GM10847 (cell line): ENCODE measurements around the gene SUGP2.

Source experiments
- POLR2A ChIP-seq: IDR thresholded peaks from 2 replicates; pipeline ENCODE4 v1.6.1; 2011; ENCODE audit not compliant: insufficient read length; ENCODE audit errors: extremely low read depth

SUGP2 gene

DNA sequence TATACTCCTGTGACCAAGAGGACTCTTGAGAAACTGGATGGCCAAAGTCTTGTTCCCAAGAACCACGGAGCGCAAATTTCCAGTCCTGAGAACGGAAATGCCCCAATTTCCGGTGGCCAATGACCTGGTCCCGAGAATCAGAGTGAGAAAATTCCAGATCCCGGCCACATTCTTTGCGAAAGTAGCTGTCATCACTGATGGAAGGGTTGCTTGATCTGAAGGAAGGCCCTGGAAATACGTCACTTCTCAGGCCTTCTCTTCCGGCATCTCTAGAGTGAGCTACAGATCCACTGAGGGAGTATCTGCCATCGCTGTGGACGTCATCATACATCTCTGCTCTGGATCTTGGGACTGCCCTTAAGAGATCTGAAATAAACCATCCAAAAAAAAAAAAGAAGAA, 7.5 kb downstream of the SUGP2 start:
- TF ChIP-seq POLR2A: no peak

DNA sequence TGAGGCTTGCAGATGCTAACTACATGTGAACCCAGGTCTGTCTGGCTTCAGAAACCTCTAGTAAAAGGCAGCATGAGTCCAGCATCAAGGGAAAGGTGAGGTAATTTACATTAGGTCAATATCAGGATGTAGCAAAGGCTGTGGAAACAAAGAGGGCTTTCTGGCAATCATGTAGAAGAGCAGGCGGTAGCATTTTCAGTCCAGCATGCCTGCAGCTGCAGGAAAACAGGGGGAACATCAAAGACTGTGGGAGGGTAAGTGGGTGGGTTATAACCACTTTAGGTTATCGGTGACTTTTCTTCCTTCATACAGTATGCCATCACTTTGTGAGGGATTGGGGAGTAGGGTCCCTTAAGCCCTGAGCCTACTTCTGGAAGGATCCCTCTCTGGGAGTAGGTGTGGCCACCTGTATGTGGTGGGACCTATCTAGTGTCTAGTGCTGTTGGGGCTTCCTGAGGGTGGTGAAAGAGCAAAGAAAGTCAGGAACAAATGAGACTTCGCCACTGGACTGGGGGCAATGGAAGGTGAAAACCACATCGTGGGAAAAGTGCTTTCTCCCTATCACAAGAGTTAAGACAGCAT, 10.8 kb downstream of the SUGP2 start:
- no peak for TF ChIP-seq POLR2A

- no peak for TF ChIP-seq POLR2A
These were observed 12.2 kb downstream of the SUGP2 start for GRCh38 chr19:19021115-19021514.

DNA sequence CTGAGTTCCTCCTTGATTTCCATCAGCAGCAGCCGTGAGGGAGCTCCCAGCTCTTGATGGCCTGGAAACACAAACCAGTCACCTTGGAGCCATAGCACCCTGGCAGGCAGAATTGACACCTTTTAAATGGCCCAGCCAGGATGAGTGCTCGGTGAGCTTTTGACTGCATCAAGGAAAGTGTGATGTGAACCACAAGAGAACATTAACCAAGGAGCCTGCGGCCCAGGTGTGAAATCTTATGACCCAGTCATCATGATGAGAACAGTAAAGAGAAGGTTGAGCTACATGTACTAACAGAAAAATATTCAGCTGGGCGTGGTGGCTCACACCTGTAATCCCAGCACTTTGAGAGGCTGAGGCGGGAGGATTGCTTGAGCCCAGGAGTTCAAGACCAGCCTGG, 22.8 kb downstream of the SUGP2 start:
- no peak for TF ChIP-seq POLR2A

DNA sequence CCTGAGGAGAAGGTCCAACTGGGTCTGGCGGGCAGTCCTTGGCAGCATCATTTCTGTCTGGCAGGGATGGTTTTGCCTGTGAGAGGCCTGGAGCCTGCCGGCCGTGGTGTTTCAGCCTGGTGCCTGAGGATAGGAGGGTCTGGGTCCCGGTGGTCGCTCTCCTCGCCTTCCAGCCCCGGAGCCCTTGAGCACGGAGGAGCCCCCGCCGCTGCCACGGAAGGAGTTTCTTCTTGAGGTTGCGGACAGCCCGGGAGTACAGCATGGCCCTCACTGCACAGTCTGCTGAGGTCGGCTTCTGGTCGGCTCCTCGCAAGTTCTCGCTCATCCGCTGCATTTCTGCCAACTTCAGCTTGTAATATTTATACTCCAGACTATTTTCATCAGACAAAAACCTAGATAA, 23.4 kb downstream of the SUGP2 start:
- TF ChIP-seq POLR2A: no peak

DNA sequence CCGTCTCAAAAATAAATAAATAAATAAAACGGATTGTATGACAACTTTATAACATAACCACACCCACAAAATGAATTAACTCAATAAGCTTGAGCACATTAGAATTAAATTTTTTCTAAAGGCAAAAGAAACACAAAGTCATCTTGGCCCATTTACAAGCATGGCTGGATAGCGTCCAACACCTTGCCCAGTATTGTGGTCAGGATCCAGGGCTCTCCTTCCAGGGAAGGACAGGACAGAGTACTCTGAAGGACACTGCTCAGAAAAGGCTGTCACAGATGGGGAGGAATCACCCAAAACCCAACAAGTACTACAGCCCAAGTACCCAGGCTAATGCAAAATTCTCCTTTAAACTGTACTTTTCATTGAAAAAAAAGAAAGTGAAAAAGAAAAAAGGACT, 27.1 kb downstream of the SUGP2 start:
- TF ChIP-seq POLR2A: no peak

GRCh38 chr19:19004144-19004543, 29.2 kb downstream of the SUGP2 start:
- TF ChIP-seq POLR2A: no peak

DNA sequence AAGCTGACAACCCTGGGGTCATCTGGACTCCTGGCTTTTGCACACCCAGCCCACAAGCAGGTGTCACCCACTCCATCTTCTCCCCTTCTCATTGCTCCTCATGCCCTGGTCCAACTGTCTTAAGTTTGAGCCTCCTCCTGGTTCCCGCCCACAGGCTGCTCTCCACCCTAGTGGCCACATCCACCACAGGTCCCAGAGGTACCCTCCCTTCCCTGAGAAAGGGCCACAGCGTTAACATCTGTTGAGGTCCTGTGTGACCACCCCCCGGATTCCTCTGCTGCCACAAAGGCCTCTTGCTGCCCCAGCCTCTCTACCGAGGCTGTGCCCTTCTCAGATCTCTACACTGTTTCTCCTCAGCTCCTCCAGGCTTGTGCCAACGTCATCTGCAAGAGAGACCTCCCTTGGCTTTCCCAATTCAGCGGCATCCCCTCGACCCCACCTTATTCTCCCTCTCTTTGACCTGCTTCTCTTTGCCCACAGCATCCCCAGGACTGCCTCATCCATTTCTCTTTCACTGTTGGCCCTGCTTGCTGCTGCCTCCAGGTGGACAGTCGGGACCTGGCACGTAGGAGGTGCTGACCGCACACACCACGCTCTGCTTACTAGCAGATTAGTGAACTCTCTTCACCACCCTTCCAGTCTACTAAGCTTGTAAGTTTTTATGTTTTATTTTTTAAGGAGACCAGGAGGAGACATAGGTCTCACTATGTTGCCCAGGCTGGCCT, 33.3 kb downstream of the SUGP2 start:
- no peak for TF ChIP-seq POLR2A

DNA sequence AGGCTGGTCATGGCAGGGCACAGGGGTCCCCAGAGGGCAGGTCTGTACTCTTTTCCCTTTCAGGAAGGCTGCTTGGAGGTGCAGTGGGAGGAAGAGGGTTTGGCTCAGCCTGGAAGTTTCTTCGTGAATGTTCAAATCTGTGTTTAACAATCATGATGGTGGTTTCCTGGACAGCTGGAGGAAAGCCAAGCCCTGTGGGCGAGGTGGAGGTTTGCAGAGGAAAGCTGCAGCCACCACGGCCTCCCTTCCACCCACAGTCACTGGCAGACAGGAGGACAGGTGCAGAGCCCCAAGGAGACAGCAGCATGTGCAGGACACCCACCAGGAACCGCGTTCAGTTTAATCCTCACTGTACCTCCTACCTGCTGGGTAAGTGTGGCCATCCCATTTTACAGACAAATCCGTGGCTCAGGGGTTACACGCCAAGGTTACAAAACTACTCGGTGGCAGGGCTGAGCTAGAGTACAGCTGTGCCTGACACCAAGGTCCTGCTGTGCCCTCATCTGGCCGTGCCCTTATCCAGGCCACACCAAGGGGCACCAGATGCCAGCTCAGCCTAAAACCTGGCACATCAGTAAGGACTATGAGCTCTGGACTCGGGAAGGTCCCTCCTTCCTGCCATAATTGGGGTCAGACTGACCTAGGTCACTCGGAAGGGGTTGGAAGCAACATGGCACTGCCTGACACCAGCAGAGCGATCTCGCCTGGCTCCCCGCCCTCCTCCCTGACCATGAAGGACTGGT, 34.1 kb downstream of the SUGP2 start:
- no peak for TF ChIP-seq POLR2A

DNA sequence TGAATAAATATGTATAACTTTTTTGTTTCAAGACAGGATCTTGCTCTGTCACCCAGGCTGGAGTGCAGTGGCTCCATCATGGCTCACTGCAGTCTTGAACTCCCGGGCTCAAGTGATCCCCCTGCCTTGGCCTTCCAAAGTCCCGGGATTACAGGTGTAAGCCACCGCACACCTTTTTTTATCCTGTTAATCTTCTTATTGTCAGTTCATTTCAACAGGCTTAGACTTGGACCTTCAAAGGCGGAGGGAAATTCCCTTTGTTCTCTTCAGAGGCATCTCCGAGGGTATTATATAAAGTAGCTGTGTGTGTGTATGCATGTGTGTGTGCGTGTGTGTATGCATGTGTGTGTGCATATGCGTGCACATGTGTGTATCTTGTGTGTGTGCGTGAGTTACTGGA, 35.0 kb downstream of the SUGP2 start:
- no peak for TF ChIP-seq POLR2A

DNA sequence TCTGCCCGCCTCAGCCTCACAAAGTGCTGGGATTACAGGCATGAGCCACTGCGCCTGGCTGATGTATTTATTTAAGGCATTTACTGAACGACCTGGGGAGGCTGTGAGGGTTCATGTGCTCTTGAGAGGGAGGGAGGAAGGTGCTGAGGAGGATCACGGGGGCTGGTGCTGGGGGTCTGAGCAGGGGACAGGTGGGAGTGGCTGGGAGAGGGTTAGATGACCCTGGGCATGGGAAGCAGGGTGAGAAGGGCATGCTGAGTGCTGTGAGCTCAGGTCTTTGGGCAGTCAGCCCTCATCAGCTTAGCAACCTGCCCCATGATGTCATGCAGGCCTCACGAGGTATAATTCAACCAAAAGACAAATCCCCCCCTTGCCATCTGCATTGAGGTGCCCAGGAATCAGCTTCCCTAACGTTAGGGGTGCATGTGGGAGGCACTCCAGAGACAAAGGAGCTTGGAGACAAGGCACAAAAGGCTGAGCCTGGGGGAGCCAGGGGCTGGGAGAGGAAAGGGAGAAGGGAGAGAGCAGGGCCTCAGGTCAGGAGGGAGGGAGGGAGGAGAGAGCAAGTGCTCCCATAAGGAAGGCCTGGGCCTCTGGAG, 36.4 kb downstream of the SUGP2 start:
- no peak for TF ChIP-seq POLR2A

GRCh38 chr19:18996351-18996750, 37.0 kb downstream of the SUGP2 start:
- no peak for TF ChIP-seq POLR2A

- no peak for TF ChIP-seq POLR2A
These were observed 37.5 kb downstream of the SUGP2 start for GRCh38 chr19:18995804-18996241.

DNA sequence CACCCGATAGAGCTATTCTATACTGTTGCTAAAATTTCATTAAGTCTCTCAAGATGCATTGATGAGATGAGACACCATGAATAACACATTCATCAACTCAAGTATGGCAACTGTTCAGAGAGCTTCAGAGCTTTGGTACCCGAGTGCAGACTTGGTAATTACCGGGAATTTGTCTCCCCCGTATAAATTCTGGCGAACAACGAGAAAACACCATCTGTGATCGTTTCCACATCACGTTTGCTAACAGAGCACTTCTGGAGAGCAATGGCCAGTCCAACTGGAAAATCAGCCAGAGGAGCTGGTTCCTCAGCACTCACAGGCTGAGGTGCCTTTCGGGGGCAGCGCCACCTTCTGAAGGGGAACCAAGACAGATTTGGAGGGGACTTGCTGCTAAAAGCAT, 40.2 kb downstream of the SUGP2 start:
- TF ChIP-seq POLR2A: no peak

- no peak for TF ChIP-seq POLR2A
These were observed 40.6 kb downstream of the SUGP2 start for GRCh38 chr19:18992696-18993095.

- TF ChIP-seq POLR2A: no peak
These were observed 41.8 kb downstream of the SUGP2 start for GRCh38 chr19:18991468-18991867.

GRCh38 chr19:18991006-18991405, 42.3 kb downstream of the SUGP2 start:
- no peak for TF ChIP-seq POLR2A
